NCI-H187 (cell line): Measurements from ENCODE around the gene PRIM2.
"Not testable (repeated sequence)": the region's sequence is repeated elsewhere in the genome, so short reads cannot be mapped to it uniquely, and the experiment has no call there.

ENCODE experiments used
- DNase-seq, 2 experiments: peaks; one replicate each; lab custom pipeline; 2025; lab: John Stamatoyannopoulos, UW

PRIM2 gene

GRCh38 chr6:57317060-57317943 is at the start of gene PRIM2:
Gene PRIM2 (plus strand): TSS chr6:57317630. CDS start chr6:57318446, 816 bp downstream.
- DNase-seq = peak; percentile 61 to 78

- DNase-seq = no peak
Measured at GRCh38 chr6:57268294-57268640, 49.2 kb upstream of the PRIM2 start.

- DNase-seq = not testable (repeated sequence)
Measured at GRCh38 chr6:57274113-57274824, 43.2 kb upstream of the PRIM2 start.

GRCh38 chr6:57275384-57275783 is 42.0 kb upstream of the PRIM2 start:
- no peak for DNase-seq

GRCh38 chr6:57276946-57277345 is 40.5 kb upstream of the PRIM2 start:
- DNase-seq = no peak

GRCh38 chr6:57278570-57278969 is 38.9 kb upstream of the PRIM2 start:
- DNase-seq = no peak

GRCh38 chr6:57279013-57279412 is 38.4 kb upstream of the PRIM2 start:
- DNase-seq = no peak

GRCh38 chr6:57283106-57283505 is 34.3 kb upstream of the PRIM2 start:
- peak in 1 of 2 experiments; percentile 33 for DNase-seq

- DNase-seq = no peak
Measured at GRCh38 chr6:57283911-57284455, 33.4 kb upstream of the PRIM2 start.

- DNase-seq = not testable (repeated sequence)
Measured at GRCh38 chr6:57288136-57288535, 29.3 kb upstream of the PRIM2 start.

GRCh38 chr6:57293472-57293871 is 24.0 kb upstream of the PRIM2 start:
- DNase-seq = not testable (repeated sequence)

- DNase-seq = no peak
Measured at GRCh38 chr6:57294862-57295445, 22.5 kb upstream of the PRIM2 start.

- no peak for DNase-seq
Measured at GRCh38 chr6:57297505-57297904, 19.9 kb upstream of the PRIM2 start.

- no peak for DNase-seq
Measured at GRCh38 chr6:57298741-57299140, 18.7 kb upstream of the PRIM2 start.

GRCh38 chr6:57301757-57302156 is 15.7 kb upstream of the PRIM2 start:
- DNase-seq = no peak

GRCh38 chr6:57302477-57302876 is 15.0 kb upstream of the PRIM2 start:
- DNase-seq = no peak

GRCh38 chr6:57303931-57304681 is 13.3 kb upstream of the PRIM2 start:
- no peak for DNase-seq

- DNase-seq = no peak
Measured at GRCh38 chr6:57305107-57305506, 12.3 kb upstream of the PRIM2 start.

GRCh38 chr6:57305761-57306160 is 11.7 kb upstream of the PRIM2 start:
- DNase-seq = no peak

GRCh38 chr6:57306273-57306672 is 11.2 kb upstream of the PRIM2 start:
- no peak for DNase-seq

GRCh38 chr6:57307850-57308249 is 9.6 kb upstream of the PRIM2 start:
- DNase-seq = no peak

- not testable (repeated sequence) for DNase-seq
Measured at GRCh38 chr6:57308755-57309154, 8.7 kb upstream of the PRIM2 start.
